ENCODE results near the gene LARP1. TPM values are rescaled to one million over a fixed set of nuclear protein-coding genes. Genes with fewer than 3 reads are reported as not detected.

The LARP1 gene
- total and polyA plus RNA-seq, 8 donors: 35.8 to 195 (median 117) TPM

- Histone ChIP-seq H3K4me3 (no peak overlapping the region), H3K4me1 (peaks cover 0 to 4% (median 0%) of the 10 kb centered on the region in 3 donors), H3K36me3 (no peaks in the 10 kb centered on the region), H3K27ac (no peak overlapping the region), H3K9me3 (no peaks in the 10 kb centered on the region), H3K27me3 (no peaks in the 10 kb centered on the region)
- no peak for TF ChIP-seq CTCF (IDR thresholded peaks at IDR 0.05)
- 88 to 90% methylated on average over 15 of the region's 15 CpGs for WGBS, 2 donors
- intact Hi-C loops (cut with DNase I): no loop called here
- DNase-seq (no peak), FAIRE-seq (no peak), ATAC-seq (no peak)
Measured at GRCh38 chr5:154709368-154710305, 45.5 kb upstream of the LARP1 start.

- intact Hi-C loops (cut with DNase I): no loop called here
- H3K9me3 ChIP-seq: no peaks in the 10 kb centered on the region
- H3K4me1 ChIP-seq: peaks cover 0 to 5% (median 4%) of the 10 kb centered on the region in 3 donors
- peak; percentile 82 to 91 (median 88) for DNase-seq
- ATAC-seq: peak; percentile 90 to 95 (median 94)
- peak overlapping the region; percentile 27 to 60 (median 43) for H3K4me3 ChIP-seq
- FAIRE-seq: no peak
- H3K36me3 ChIP-seq: no peaks in the 10 kb centered on the region
- WGBS, 2 donors: 11 to 16% methylated on average over 13 of the region's 13 CpGs
- H3K27ac ChIP-seq: peak overlapping the region; percentile 82 to 94 (median 89)
- no peak for TF ChIP-seq CTCF (IDR thresholded peaks at IDR 0.05)
- H3K27me3 ChIP-seq: no peaks in the 10 kb centered on the region
Measured at GRCh38 chr5:154712518-154713437, 42.4 kb upstream of the LARP1 start.

GRCh38 chr5:154713615-154714125, 41.5 kb upstream of the LARP1 start:
- Histone ChIP-seq H3K9me3 (no peaks in the 10 kb centered on the region), H3K27me3 (no peaks in the 10 kb centered on the region), H3K36me3 (no peaks in the 10 kb centered on the region), H3K4me1 (peaks cover 0 to 5% (median 4%) of the 10 kb centered on the region in 3 donors), H3K27ac (peak overlapping the region; percentile 82 to 94 (median 89)), H3K4me3 (peak overlapping the region; percentile 13 to 60 (median 43))
- peak; percentile 23 to 61 (median 49) for ATAC-seq
- FAIRE-seq: no peak
- peak in 1 of 6 donors; percentile 23 for DNase-seq
- intact Hi-C loops (cut with DNase I): no loop called here
- TF ChIP-seq CTCF (IDR thresholded peaks at IDR 0.05): no peak
- 18 to 27% methylated on average over 2 of the region's 2 CpGs for WGBS, 2 donors

GRCh38 chr5:154714266-154714986, 40.8 kb upstream of the LARP1 start:
- FAIRE-seq (no peak), DNase-seq (peak in 3 of 6 donors; percentile 20 to 48 (median 26)), ATAC-seq (peak; percentile 26 to 74 (median 58))
- no peaks in the 10 kb centered on the region for H3K36me3 ChIP-seq
- WGBS, 2 donors: 19 to 20% methylated on average over 10 of the region's 10 CpGs
- peak overlapping the region in 3 of 4 donors; percentile 88 to 94 (median 90) for H3K27ac ChIP-seq
- H3K4me1 ChIP-seq: peaks cover 0 to 5% (median 4%) of the 10 kb centered on the region in 3 donors
- H3K9me3 ChIP-seq: no peaks in the 10 kb centered on the region
- no peak for TF ChIP-seq CTCF (IDR thresholded peaks at IDR 0.05)
- no peaks in the 10 kb centered on the region for H3K27me3 ChIP-seq
- intact Hi-C loops (cut with DNase I): no loop called here
- H3K4me3 ChIP-seq: peak overlapping the region in 3 of 4 donors; percentile 30 to 60 (median 56)
